HepG2 (cell line): ENCODE data around the gene SIK3. TPM values are rescaled to one million over a fixed set of nuclear protein-coding genes. Genes with fewer than 3 reads are reported as not detected.

Experiments used
- KDM3A ChIP-seq: IDR thresholded peaks from 2 replicates; pipeline ENCODE4 v1.6.1; 2018; ENCODE audit warnings: low read depth, missing compliant biosample characterization
- KDM6A ChIP-seq: IDR thresholded peaks from 2 replicates; pipeline ENCODE4 v1.6.1; 2016; ENCODE audit warnings: low read depth
- MAFK ChIP-seq, 2 experiments: IDR thresholded peaks in 1 of 2; conservative IDR thresholded peaks in 1 of 2; 2 replicates each; pipeline ENCODE4 v1.6.1; 2011; ENCODE audit warnings: improper control_type of control experiment in 2 of 2, low read length in 2 of 2
- NFYB ChIP-seq: sonication (generic); formaldehyde crosslinking; IDR thresholded peaks from 2 replicates; pipeline ENCODE4 v1.4.0; 2020; ENCODE audit warnings: missing genetic modification reagents
- NRL ChIP-seq: sonication (generic); formaldehyde crosslinking; IDR thresholded peaks from 2 replicates; pipeline ENCODE4 v1.5.0; 2020; ENCODE audit warnings: missing genetic modification reagents, mild to moderate bottlenecking, moderate library complexity, borderline replicate concordance
- POLR2AphosphoS2 ChIP-seq: IDR thresholded peaks from 2 replicates; pipeline ENCODE4 v1.6.1; 2011; ENCODE audit warnings: low read depth, low read length, improper control_type of control experiment
- SIN3B ChIP-seq: fragments of 150-350 bp; IDR thresholded peaks from 2 replicates; pipeline ENCODE4 v1.6.1; 2014; ENCODE audit warnings: low read length
- TARDBP ChIP-seq: sonication (generic); formaldehyde crosslinking; IDR thresholded peaks from 2 replicates; pipeline ENCODE4 v1.8.0; 2022; ENCODE audit warnings: mild to moderate bottlenecking, missing genetic modification reagents
- TEF ChIP-seq: sonication (generic); formaldehyde crosslinking; IDR thresholded peaks from 2 replicates; pipeline ENCODE4 v1.5.0; 2020; ENCODE audit warnings: missing genetic modification reagents
- THAP9 ChIP-seq: sonication (generic); formaldehyde crosslinking; IDR thresholded peaks from 2 replicates; pipeline ENCODE4; 2020; ENCODE audit warnings: missing genetic modification reagents, mild to moderate bottlenecking, borderline replicate concordance
- THYN1 ChIP-seq: sonication (generic); formaldehyde crosslinking; IDR thresholded peaks from 2 replicates; pipeline ENCODE4 v1.8.1; 2023; ENCODE audit warnings: low read depth, mild to moderate bottlenecking, moderate library complexity, missing genetic modification reagents, borderline replicate concordance
- ZNF367 ChIP-seq: sonication (generic); formaldehyde crosslinking; IDR thresholded peaks from 2 replicates; pipeline ENCODE4 v1.4.0; 2020; ENCODE audit warnings: missing genetic modification reagents, borderline replicate concordance
- ZNF569 ChIP-seq: sonication (generic); formaldehyde crosslinking; IDR thresholded peaks from 2 replicates; pipeline ENCODE4 v1.5.0; 2020; ENCODE audit warnings: mild to moderate bottlenecking, missing genetic modification reagents, moderate library complexity, borderline replicate concordance
- polyA plus RNA-seq, 8 experiments: library from polyadenylated mRNA; depleted of rRNA in 3 of 8; stranded (reverse) in 7 of 8; unstranded in 1 of 8; fragments of >200 nt; fragmentation: Illumina TruSeq in 4 of 8; extraction: Trizol in 4 of 8; gene quantifications; 2 replicates each; pipeline versions ENCODE4 v1.2.1 to v1.2.3, GENCODE V29; 2011 to 2016; ENCODE audit warnings: low read depth in 4 of 8, missing spikeins in 1 of 8, mixed read lengths in 1 of 8; ENCODE audit not compliant: insufficient read depth in 1 of 8
- total RNA-seq, 5 experiments: library from RNA; depleted of rRNA; stranded (reverse); fragments of >200 nt; fragmentation: Illumina TruSeq; extraction: Trizol; gene quantifications; 2 replicates each; pipeline ENCODE4 v1.2.3, GENCODE V29; 2016; ENCODE audit warnings: low read depth in 1 of 5
- TF ChIP-seq, protein P1 (sequence below): sonication (generic); formaldehyde crosslinking; conservative IDR thresholded peaks from 2 replicates; pipeline ENCODE4 v1.4.0; 2020; ENCODE audit warnings: missing genetic modification reagents
- TF ChIP-seq, protein P2 (sequence below): sonication (generic); formaldehyde crosslinking; IDR thresholded peaks from 2 replicates; pipeline ENCODE4 v1.4.0; 2020; ENCODE audit warnings: missing genetic modification reagents, borderline replicate concordance
- TF ChIP-seq, protein P3 (sequence below): sonication (generic); formaldehyde crosslinking; IDR thresholded peaks from 2 replicates; pipeline ENCODE4 v1.8.1; 2023; ENCODE audit warnings: mild to moderate bottlenecking, missing genetic modification reagents
- TF ChIP-seq, protein P4 (sequence below): IDR thresholded peaks from 2 replicates; pipeline ENCODE4 v1.6.1; 2016

SIK3 gene
- total and polyA plus RNA-seq, 2 of the 13 experiments (the other 11 are each of a cell fraction or from before 2014, with no cell fraction given), result 5.7 to 9.8 TPM

DNA sequence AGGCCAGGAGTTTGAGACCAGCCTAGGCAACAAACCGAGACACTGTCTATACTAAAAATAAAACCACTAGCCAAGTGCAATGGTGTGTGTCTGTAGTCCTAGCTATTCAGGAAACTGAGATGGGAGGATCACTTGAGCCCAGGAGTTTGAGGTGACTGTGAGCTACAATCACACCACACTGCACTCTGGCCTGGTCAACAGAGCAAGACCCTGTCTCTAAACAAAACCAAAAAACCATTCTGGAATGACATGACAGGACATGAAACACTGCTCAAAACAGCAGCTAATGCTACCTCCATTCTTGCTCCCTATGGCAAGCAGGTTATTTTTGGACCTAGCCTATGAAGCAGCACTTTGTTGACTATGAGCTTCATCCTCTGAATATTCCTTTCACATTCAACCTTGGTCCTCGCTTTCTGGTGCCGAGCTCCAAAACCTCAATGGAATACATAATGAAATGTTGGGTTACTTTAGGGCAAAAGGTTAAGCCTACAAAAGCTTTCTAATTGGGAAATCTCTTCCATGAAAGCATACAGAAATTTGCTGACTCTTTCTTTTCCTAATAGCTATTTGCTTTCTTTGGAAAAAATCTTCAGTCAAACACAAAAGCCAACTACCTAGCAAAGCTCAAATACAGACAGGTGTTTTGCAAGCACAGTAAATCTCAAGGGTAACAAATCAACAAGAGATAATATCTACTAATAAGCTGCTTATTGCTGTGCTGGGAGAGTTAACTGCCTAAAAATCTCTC lies 21.1 kb downstream of the SIK3 start (continued):
- TF ChIP-seq NRL (CRISPR knock-in tag) (no peak), ZNF367 (CRISPR knock-in tag) (no peak), ZNF569 (CRISPR knock-in tag) (no peak), POLR2AphosphoS2 (0 out of 2 replicates have a peak, but pooled peaks have one; percentile 12), TEF (CRISPR knock-in tag) (no peak), THAP9 (no peak), SIN3B (no peak), KDM3A (CRISPR knock-in tag) (no peak; the same call in 1 of the 2 replicates), MAFK (conservative IDR thresholded peaks at IDR 0.05 in 1 of 2, IDR thresholded peaks at IDR 0.05 in 1 of 2; ENCODE audit: low read length in 2 of 2) (peak; percentile 100), KDM6A (no peak), THYN1 (CRISPR knock-in tag) (no peak), TARDBP (CRISPR knock-in tag) (no peak), NFYB (no peak)
- TF ChIP-seq, protein P1, sequence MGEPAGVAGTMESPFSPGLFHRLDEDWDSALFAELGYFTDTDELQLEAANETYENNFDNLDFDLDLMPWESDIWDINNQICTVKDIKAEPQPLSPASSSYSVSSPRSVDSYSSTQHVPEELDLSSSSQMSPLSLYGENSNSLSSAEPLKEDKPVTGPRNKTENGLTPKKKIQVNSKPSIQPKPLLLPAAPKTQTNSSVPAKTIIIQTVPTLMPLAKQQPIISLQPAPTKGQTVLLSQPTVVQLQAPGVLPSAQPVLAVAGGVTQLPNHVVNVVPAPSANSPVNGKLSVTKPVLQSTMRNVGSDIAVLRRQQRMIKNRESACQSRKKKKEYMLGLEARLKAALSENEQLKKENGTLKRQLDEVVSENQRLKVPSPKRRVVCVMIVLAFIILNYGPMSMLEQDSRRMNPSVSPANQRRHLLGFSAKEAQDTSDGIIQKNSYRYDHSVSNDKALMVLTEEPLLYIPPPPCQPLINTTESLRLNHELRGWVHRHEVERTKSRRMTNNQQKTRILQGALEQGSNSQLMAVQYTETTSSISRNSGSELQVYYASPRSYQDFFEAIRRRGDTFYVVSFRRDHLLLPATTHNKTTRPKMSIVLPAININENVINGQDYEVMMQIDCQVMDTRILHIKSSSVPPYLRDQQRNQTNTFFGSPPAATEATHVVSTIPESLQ, result no peak
- TF ChIP-seq, protein P2, sequence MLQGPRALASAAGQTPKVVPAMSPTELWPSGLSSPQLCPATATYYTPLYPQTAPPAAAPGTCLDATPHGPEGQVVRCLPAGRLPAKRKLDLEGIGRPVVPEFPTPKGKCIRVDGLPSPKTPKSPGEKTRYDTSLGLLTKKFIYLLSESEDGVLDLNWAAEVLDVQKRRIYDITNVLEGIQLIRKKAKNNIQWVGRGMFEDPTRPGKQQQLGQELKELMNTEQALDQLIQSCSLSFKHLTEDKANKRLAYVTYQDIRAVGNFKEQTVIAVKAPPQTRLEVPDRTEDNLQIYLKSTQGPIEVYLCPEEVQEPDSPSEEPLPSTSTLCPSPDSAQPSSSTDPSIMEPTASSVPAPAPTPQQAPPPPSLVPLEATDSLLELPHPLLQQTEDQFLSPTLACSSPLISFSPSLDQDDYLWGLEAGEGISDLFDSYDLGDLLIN (CRISPR knock-in tag), result no peak
- TF ChIP-seq, protein P3, sequence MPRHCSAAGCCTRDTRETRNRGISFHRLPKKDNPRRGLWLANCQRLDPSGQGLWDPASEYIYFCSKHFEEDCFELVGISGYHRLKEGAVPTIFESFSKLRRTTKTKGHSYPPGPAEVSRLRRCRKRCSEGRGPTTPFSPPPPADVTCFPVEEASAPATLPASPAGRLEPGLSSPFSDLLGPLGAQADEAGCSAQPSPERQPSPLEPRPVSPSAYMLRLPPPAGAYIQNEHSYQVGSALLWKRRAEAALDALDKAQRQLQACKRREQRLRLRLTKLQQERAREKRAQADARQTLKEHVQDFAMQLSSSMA (CRISPR knock-in tag), result no peak
- TF ChIP-seq, protein P4, sequence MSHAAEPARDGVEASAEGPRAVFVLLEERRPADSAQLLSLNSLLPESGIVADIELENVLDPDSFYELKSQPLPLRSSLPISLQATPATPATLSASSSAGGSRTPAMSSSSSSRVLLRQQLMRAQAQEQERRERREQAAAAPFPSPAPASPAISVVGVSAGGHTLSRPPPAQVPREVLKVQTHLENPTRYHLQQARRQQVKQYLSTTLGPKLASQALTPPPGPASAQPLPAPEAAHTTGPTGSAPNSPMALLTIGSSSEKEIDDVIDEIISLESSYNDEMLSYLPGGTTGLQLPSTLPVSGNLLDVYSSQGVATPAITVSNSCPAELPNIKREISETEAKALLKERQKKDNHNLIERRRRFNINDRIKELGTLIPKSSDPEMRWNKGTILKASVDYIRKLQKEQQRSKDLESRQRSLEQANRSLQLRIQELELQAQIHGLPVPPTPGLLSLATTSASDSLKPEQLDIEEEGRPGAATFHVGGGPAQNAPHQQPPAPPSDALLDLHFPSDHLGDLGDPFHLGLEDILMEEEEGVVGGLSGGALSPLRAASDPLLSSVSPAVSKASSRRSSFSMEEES, result 0 out of 2 replicates have a peak, but pooled peaks have one; percentile 26
